ENCODE data around the gene XXYLT1.

Gene XXYLT1

GRCh38 chr3:195105389-195105788, 165.6 kb downstream of the XXYLT1 start:
- H3K4me1 ChIP-seq (ENCODE audit: insufficient read depth, low read length), result peaks cover 16% of the 10 kb centered on the region
- no peak overlapping the region for H3K9ac ChIP-seq (ENCODE audit: low read depth, low read length)
- no peaks in the 10 kb centered on the region for H3K9me3 ChIP-seq (ENCODE audit: control insufficient read depth, insufficient read depth, low read length)
- H3K36me3 ChIP-seq (ENCODE audit: insufficient read depth, low read length), result no peaks in the 10 kb centered on the region

- Histone ChIP-seq H3K36me3 (ENCODE audit: insufficient read depth, low read length) (no peaks in the 10 kb centered on the region), H3K4me1 (ENCODE audit: insufficient read depth, low read length) (peaks cover 16% of the 10 kb centered on the region), H3K9me3 (ENCODE audit: control insufficient read depth, insufficient read depth, low read length) (no peaks in the 10 kb centered on the region), H3K9ac (ENCODE audit: low read depth, low read length) (no peak overlapping the region)
These were observed 166.6 kb downstream of the XXYLT1 start for GRCh38 chr3:195104340-195104739.

- Histone ChIP-seq H3K36me3 (ENCODE audit: insufficient read depth, low read length) (no peaks in the 10 kb centered on the region), H3K9me3 (ENCODE audit: control insufficient read depth, insufficient read depth, low read length) (no peaks in the 10 kb centered on the region), H3K4me1 (ENCODE audit: insufficient read depth, low read length) (peaks cover 16% of the 10 kb centered on the region), H3K9ac (ENCODE audit: low read depth, low read length) (no peak overlapping the region)
These were observed 167.3 kb downstream of the XXYLT1 start for GRCh38 chr3:195103623-195104022.

- no peaks in the 10 kb centered on the region for H3K9me3 ChIP-seq (ENCODE audit: control insufficient read depth, insufficient read depth, low read length)
- H3K4me1 ChIP-seq (ENCODE audit: insufficient read depth, low read length), result peaks cover 15% of the 10 kb centered on the region
- no peak overlapping the region for H3K9ac ChIP-seq (ENCODE audit: low read depth, low read length)
These were observed 168.1 kb downstream of the XXYLT1 start for GRCh38 chr3:195102609-195103467.

GRCh38 chr3:195101927-195102608, 168.9 kb downstream of the XXYLT1 start:
- H3K36me3 ChIP-seq (ENCODE audit: insufficient read depth, low read length), result no peaks in the 10 kb centered on the region
- no peaks in the 10 kb centered on the region for H3K9me3 ChIP-seq (ENCODE audit: control insufficient read depth, insufficient read depth, low read length)
- H3K4me1 ChIP-seq (ENCODE audit: insufficient read depth, low read length), result peaks cover 13% of the 10 kb centered on the region
- H3K9ac ChIP-seq (ENCODE audit: low read depth, low read length), result no peak overlapping the region

More at GRCh38 chr3:195102609-195103467, 168.1 kb downstream of the XXYLT1 start:
- H3K36me3 ChIP-seq (ENCODE audit: insufficient read depth, low read length), result no peaks in the 10 kb centered on the region

- H3K9me3 ChIP-seq (ENCODE audit: control insufficient read depth, insufficient read depth, low read length), result no peaks in the 10 kb centered on the region
- H3K9ac ChIP-seq (ENCODE audit: low read depth, low read length), result no peak overlapping the region
- peaks cover 13% of the 10 kb centered on the region for H3K4me1 ChIP-seq (ENCODE audit: insufficient read depth, low read length)
- no peaks in the 10 kb centered on the region for H3K36me3 ChIP-seq (ENCODE audit: insufficient read depth, low read length)
These were observed 169.9 kb downstream of the XXYLT1 start for GRCh38 chr3:195101001-195101583.

GRCh38 chr3:195099951-195100785, 170.8 kb downstream of the XXYLT1 start:
- H3K9me3 ChIP-seq (ENCODE audit: control insufficient read depth, insufficient read depth, low read length), result no peaks in the 10 kb centered on the region
- H3K36me3 ChIP-seq (ENCODE audit: insufficient read depth, low read length), result no peaks in the 10 kb centered on the region
- H3K9ac ChIP-seq (ENCODE audit: low read depth, low read length), result no peak overlapping the region
- H3K4me1 ChIP-seq (ENCODE audit: insufficient read depth, low read length), result peaks cover 13% of the 10 kb centered on the region

GRCh38 chr3:195098741-195099525, 172.0 kb downstream of the XXYLT1 start:
- H3K9me3 ChIP-seq (ENCODE audit: control insufficient read depth, insufficient read depth, low read length), result no peaks in the 10 kb centered on the region
- no peaks in the 10 kb centered on the region for H3K36me3 ChIP-seq (ENCODE audit: insufficient read depth, low read length)
- 0 out of 2 replicates have a peak, but pooled peaks cover 8% of the 10 kb centered on the region for H3K4me1 ChIP-seq (ENCODE audit: insufficient read depth, low read length)
- H3K9ac ChIP-seq (ENCODE audit: low read depth, low read length), result no peak overlapping the region

- H3K9me3 ChIP-seq (ENCODE audit: control insufficient read depth, insufficient read depth, low read length), result no peaks in the 10 kb centered on the region
- 0 out of 2 replicates have a peak, but pooled peaks cover 3% of the 10 kb centered on the region for H3K4me1 ChIP-seq (ENCODE audit: insufficient read depth, low read length)
- no peaks in the 10 kb centered on the region for H3K36me3 ChIP-seq (ENCODE audit: insufficient read depth, low read length)
- H3K9ac ChIP-seq (ENCODE audit: low read depth, low read length), result no peak overlapping the region
These were observed 173.4 kb downstream of the XXYLT1 start for GRCh38 chr3:195097331-195098255.

GRCh38 chr3:195096484-195097330, 174.3 kb downstream of the XXYLT1 start:
- Histone ChIP-seq H3K36me3 (ENCODE audit: insufficient read depth, low read length) (no peaks in the 10 kb centered on the region), H3K4me1 (ENCODE audit: insufficient read depth, low read length) (0 out of 2 replicates have a peak, but pooled peaks cover 3% of the 10 kb centered on the region), H3K9ac (ENCODE audit: low read depth, low read length) (no peak overlapping the region), H3K9me3 (ENCODE audit: control insufficient read depth, insufficient read depth, low read length) (no peaks in the 10 kb centered on the region)

- no peak overlapping the region for H3K9ac ChIP-seq (ENCODE audit: low read depth, low read length)
- H3K9me3 ChIP-seq (ENCODE audit: control insufficient read depth, insufficient read depth, low read length), result no peaks in the 10 kb centered on the region
- H3K4me1 ChIP-seq (ENCODE audit: insufficient read depth, low read length), result 0 out of 2 replicates have a peak, but pooled peaks cover 3% of the 10 kb centered on the region
These were observed 174.9 kb downstream of the XXYLT1 start for GRCh38 chr3:195096053-195096452.

GRCh38 chr3:195095704-195096036, 175.3 kb downstream of the XXYLT1 start:
- H3K9me3 ChIP-seq (ENCODE audit: control insufficient read depth, insufficient read depth, low read length), result no peaks in the 10 kb centered on the region
- 0 out of 2 replicates have a peak, but pooled peaks cover 3% of the 10 kb centered on the region for H3K4me1 ChIP-seq (ENCODE audit: insufficient read depth, low read length)
- no peaks in the 10 kb centered on the region for H3K36me3 ChIP-seq (ENCODE audit: insufficient read depth, low read length)
- H3K9ac ChIP-seq (ENCODE audit: low read depth, low read length), result no peak overlapping the region

More at GRCh38 chr3:195096053-195096452, 174.9 kb downstream of the XXYLT1 start:
- no peaks in the 10 kb centered on the region for H3K36me3 ChIP-seq (ENCODE audit: insufficient read depth, low read length)
